HepG2 (cell line): ENCODE measurements around the gene DPY19L1. TPM values are rescaled to one million over a fixed set of nuclear protein-coding genes. Genes with fewer than 3 reads are reported as not detected.
A peak's percentile ranks its signal among the peaks of the same experiment; 100 is the strongest.

Source experiments
- ATF6 ChIP-seq: sonication (generic); formaldehyde crosslinking; conservative IDR thresholded peaks from 2 replicates; pipeline ENCODE4 v1.4.0; 2020; ENCODE audit warnings: missing genetic modification reagents
- ESRRA ChIP-seq: sonication (generic); formaldehyde crosslinking; IDR thresholded peaks from 2 replicates; pipeline ENCODE4 v1.5.1; 2020; ENCODE audit warnings: mild to moderate bottlenecking, low read depth, missing genetic modification reagents
- GFI1 ChIP-seq: sonication (generic); formaldehyde crosslinking; IDR thresholded peaks from 2 replicates; pipeline ENCODE4 v1.5.0; 2020; ENCODE audit warnings: missing genetic modification reagents, mild to moderate bottlenecking, borderline replicate concordance
- KLF11 ChIP-seq: IDR thresholded peaks from 2 replicates; pipeline ENCODE4 v1.6.1; 2016; ENCODE audit warnings: missing compliant biosample characterization
- KLF16 ChIP-seq, 2 experiments: sonication (generic) in 1 of 2; formaldehyde crosslinking in 1 of 2; IDR thresholded peaks; 2 replicates each; pipeline versions ENCODE4 v1.6.1 to v1.8.0; 2016 to 2023; ENCODE audit warnings: missing genetic modification reagents in 2 of 2, missing compliant biosample characterization in 1 of 2
- MYNN ChIP-seq: sonication (generic); formaldehyde crosslinking; IDR thresholded peaks from 2 replicates; pipeline ENCODE4 v1.4.0; 2020; ENCODE audit warnings: mild to moderate bottlenecking, low read depth, missing genetic modification reagents
- NPAS2 ChIP-seq: sonication (generic); formaldehyde crosslinking; IDR thresholded peaks from 2 replicates; pipeline ENCODE4 v1.8.0; 2022; ENCODE audit warnings: mild to moderate bottlenecking, missing genetic modification reagents, borderline replicate concordance
- NR1H2 ChIP-seq: sonication (generic); formaldehyde crosslinking; IDR thresholded peaks from 2 replicates; pipeline ENCODE4 v1.8.1; 2022; ENCODE audit warnings: low read depth, missing genetic modification reagents, borderline replicate concordance
- RELA ChIP-seq: sonication (generic); formaldehyde crosslinking; IDR thresholded peaks from 2 replicates; pipeline ENCODE4 v1.4.0; 2020; ENCODE audit warnings: missing genetic modification reagents
- SP5 ChIP-seq: IDR thresholded peaks from 2 replicates; pipeline ENCODE4 v1.6.1; 2016; ENCODE audit warnings: low read depth, borderline replicate concordance
- WIZ ChIP-seq: sonication (generic); formaldehyde crosslinking; IDR thresholded peaks from 2 replicates; pipeline ENCODE4 v1.5.1; 2020; ENCODE audit warnings: mild to moderate bottlenecking, missing genetic modification reagents
- ZBTB42 ChIP-seq: sonication (generic); formaldehyde crosslinking; IDR thresholded peaks from 2 replicates; pipeline ENCODE4 v1.5.0; 2020; ENCODE audit warnings: mild to moderate bottlenecking, missing genetic modification reagents
- ZNF180 ChIP-seq: sonication (generic); formaldehyde crosslinking; IDR thresholded peaks from 2 replicates; pipeline ENCODE4 v1.4.0; 2020; ENCODE audit warnings: low read depth, missing genetic modification reagents, borderline replicate concordance
- ZNF672 ChIP-seq: sonication (generic); formaldehyde crosslinking; IDR thresholded peaks from 2 replicates; pipeline ENCODE4 v1.8.1; 2022; ENCODE audit warnings: missing genetic modification reagents
- polyA plus RNA-seq, 8 experiments: library from polyadenylated mRNA; depleted of rRNA in 3 of 8; stranded (reverse) in 7 of 8; unstranded in 1 of 8; fragments of >200 nt; fragmentation: Illumina TruSeq in 4 of 8; extraction: Trizol in 4 of 8; gene quantifications; 2 replicates each; pipeline versions ENCODE4 v1.2.1 to v1.2.3, GENCODE V29; 2011 to 2016; ENCODE audit warnings: low read depth in 4 of 8, missing spikeins in 1 of 8, mixed read lengths in 1 of 8; ENCODE audit not compliant: insufficient read depth in 1 of 8
- total RNA-seq, 5 experiments: library from RNA; depleted of rRNA; stranded (reverse); fragments of >200 nt; fragmentation: Illumina TruSeq; extraction: Trizol; gene quantifications; 2 replicates each; pipeline ENCODE4 v1.2.3, GENCODE V29; 2016; ENCODE audit warnings: low read depth in 1 of 5
- TF ChIP-seq, protein P1 (sequence below): sonication (generic); formaldehyde crosslinking; IDR thresholded peaks from 2 replicates; pipeline ENCODE4 v1.5.0; 2020; ENCODE audit warnings: mild to moderate bottlenecking, missing genetic modification reagents
- TF ChIP-seq, protein P2 (sequence below), 2 experiments: fragments of 450-650 bp in 1 of 2; sonication (generic) in 1 of 2; formaldehyde crosslinking in 1 of 2; IDR thresholded peaks; 2 replicates each; pipeline versions ENCODE4 v1.6.1 to v1.8.0; 2016 to 2022; ENCODE audit warnings: antibody characterized with exemption in 1 of 2, mild to moderate bottlenecking in 1 of 2, missing genetic modification reagents in 1 of 2

Gene DPY19L1
- total and polyA plus RNA-seq, 2 of the 13 experiments (the other 11 are each of a cell fraction or from before 2014, with no cell fraction given): 18.9 to 32.6 TPM

DNA sequence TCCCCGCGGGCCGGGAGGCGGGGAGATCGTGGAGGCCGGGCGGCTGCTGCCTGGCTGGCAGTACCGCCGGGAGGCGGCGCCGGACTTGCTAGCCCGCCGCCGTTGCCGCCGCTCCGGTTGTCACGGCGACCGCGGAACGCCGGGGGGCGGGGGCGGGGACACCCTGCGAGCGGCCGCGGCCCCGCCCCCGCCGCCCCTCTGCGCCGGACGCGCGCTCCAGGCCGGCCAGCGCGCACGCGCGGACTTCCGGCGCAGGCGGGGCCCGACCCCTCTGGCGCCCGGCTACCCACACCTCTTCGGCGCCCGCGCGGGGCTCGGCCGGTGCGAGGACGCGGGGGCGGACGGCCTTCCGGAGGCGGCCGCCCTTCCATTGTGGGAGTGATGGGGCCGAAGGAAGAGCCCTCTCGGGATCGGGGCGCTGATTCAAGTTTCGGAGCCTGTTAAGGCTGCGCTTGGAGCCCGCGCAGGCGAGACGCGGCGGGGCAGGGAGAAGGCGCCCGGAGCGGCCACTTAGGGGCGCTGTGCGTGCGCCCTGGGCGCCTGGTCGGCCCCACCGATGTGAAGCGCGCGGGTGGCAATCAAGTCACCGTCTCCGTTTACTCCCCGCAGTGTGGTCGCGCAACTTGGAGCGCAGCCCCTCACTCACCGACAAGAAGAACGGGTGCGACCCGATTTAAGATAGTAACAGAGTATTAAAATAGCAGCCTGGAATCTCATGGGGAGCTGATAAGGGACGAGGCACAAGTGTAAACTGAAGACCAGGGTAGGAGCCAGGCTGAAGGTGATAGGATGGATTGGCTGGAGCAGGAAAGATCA, 449 bp upstream of the DPY19L1 start (continued):
- TF ChIP-seq MYNN (CRISPR knock-in tag) (no peak), ZNF180 (CRISPR knock-in tag) (no peak), ESRRA (CRISPR knock-in tag) (no peak), NPAS2 (no peak), ZNF672 (no peak), ZBTB42 (CRISPR knock-in tag) (no peak), RELA (no peak), KLF11 (CRISPR knock-in tag) (no peak), SP5 (no peak; the same call in 1 of the 2 replicates), NR1H2 (no peak), KLF16 (CRISPR knock-in tag; IDR thresholded peaks at IDR 0.05) (0 out of 4 replicates have a peak, but pooled peaks of 1 of the 2 experiments have one; percentile 27), ATF6 (CRISPR knock-in tag) (no peak), GFI1 (no peak), WIZ (CRISPR knock-in tag) (no peak)
- TF ChIP-seq, protein P1, sequence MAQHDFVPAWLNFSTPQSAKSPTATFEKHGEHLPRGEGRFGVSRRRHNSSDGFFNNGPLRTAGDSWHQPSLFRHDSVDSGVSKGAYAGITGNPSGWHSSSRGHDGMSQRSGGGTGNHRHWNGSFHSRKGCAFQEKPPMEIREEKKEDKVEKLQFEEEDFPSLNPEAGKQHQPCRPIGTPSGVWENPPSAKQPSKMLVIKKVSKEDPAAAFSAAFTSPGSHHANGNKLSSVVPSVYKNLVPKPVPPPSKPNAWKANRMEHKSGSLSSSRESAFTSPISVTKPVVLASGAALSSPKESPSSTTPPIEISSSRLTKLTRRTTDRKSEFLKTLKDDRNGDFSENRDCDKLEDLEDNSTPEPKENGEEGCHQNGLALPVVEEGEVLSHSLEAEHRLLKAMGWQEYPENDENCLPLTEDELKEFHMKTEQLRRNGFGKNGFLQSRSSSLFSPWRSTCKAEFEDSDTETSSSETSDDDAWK (CRISPR knock-in tag): no peak
- TF ChIP-seq, protein P2, sequence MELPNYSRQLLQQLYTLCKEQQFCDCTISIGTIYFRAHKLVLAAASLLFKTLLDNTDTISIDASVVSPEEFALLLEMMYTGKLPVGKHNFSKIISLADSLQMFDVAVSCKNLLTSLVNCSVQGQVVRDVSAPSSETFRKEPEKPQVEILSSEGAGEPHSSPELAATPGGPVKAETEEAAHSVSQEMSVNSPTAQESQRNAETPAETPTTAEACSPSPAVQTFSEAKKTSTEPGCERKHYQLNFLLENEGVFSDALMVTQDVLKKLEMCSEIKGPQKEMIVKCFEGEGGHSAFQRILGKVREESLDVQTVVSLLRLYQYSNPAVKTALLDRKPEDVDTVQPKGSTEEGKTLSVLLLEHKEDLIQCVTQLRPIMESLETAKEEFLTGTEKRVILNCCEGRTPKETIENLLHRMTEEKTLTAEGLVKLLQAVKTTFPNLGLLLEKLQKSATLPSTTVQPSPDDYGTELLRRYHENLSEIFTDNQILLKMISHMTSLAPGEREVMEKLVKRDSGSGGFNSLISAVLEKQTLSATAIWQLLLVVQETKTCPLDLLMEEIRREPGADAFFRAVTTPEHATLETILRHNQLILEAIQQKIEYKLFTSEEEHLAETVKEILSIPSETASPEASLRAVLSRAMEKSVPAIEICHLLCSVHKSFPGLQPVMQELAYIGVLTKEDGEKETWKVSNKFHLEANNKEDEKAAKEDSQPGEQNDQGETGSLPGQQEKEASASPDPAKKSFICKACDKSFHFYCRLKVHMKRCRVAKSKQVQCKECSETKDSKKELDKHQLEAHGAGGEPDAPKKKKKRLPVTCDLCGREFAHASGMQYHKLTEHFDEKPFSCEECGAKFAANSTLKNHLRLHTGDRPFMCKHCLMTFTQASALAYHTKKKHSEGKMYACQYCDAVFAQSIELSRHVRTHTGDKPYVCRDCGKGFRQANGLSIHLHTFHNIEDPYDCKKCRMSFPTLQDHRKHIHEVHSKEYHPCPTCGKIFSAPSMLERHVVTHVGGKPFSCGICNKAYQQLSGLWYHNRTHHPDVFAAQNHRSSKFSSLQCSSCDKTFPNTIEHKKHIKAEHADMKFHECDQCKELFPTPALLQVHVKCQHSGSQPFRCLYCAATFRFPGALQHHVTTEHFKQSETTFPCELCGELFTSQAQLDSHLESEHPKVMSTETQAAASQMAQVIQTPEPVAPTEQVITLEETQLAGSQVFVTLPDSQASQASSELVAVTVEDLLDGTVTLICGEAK (IDR thresholded peaks at IDR 0.05): no peak
- TF ChIP-seq, protein P2 (CRISPR knock-in tag; IDR thresholded peaks at IDR 0.05): peak; percentile 46; the same call in 1 of the 2 replicates
